ENCODE results near the gene COTL1.

COTL1 gene, protein sequence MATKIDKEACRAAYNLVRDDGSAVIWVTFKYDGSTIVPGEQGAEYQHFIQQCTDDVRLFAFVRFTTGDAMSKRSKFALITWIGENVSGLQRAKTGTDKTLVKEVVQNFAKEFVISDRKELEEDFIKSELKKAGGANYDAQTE

DNA sequence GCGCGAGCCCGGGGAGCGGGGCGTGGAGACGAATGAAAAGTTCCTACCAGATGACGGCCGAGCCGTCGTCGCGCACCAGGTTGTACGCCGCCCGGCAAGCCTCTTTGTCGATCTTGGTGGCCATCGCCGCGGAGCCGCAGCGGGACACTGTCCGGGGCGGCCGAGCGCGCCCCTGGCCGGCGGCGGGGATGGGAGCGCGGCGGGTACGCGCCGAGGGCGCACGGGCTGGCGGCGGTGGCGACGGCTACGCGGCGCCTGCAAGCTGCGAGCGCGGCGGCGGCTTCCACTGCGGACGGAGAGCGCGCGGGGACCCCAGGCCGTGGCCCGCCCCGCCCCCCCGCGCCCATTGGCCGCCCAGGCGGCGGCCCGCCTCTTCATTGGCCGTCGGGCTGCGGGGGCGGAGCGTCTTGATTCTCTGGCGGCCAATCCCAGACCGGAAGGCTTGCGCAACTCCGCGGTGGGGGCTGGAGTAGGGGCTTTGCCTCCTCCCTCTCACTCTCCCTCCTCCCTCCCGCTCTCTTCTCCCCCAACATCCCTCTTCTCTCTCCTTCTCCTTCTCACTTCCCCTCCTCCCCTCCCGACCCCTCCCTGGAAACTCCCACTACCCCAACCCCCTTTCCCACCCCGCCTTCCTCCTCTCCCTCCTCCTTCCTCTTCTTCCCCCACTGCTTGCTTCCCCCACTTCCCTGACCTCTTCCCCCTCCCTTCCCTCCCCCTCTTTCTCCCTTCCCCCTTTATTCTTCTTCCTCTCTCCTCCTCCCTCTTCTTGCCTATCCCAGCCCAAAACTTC, at the start of gene COTL1:
TSS of gene COTL1 (minus strand) at position 288 of the 790 bp plus-strand sequence. CDS start at position 124, 164 bp downstream.
- peak; percentile 95 for DNase-seq (ENCODE audit: low spot score)

DNA sequence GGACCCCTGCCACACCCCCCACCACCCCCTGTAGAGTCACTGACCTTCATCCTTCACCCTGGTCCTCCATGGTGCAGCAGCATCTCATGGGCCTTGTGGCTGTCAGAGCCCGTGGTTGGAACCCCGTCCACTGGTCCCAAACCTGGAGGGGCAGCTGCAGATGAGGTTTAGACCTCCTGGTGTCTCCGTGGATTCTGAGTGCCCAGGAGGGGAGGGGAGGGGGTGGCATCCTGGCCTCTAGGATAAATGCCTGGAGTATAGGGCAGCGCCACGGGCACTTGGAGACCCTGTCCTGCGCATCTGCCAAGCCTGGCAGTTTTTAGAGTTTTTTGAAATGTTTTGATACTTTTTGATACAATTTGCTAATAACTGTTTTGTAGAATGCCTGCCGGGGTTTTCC, 48.0 kb upstream of the COTL1 start:
- DNase-seq (ENCODE audit: low spot score) = no peak

DNA sequence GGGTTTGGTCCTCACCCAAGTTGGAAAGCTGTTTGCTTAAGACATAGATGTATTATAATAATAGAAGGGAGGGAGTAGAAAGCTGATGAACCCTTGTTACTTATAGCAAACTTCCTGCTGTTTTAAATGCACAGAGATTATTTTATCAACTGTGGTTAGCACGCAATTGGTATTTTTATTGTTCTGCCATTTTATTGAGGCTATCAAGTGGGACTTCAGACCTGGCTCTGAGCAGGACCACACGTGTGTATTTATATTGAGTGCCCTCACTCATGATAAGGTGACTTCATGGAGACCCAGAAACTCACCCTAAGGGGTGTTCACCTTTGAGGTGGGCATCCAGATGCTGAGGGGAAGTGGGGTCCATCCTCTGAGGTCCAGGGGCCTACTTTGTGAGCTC, 47.5 kb upstream of the COTL1 start:
- DNase-seq (ENCODE audit: low spot score) = no peak

DNA sequence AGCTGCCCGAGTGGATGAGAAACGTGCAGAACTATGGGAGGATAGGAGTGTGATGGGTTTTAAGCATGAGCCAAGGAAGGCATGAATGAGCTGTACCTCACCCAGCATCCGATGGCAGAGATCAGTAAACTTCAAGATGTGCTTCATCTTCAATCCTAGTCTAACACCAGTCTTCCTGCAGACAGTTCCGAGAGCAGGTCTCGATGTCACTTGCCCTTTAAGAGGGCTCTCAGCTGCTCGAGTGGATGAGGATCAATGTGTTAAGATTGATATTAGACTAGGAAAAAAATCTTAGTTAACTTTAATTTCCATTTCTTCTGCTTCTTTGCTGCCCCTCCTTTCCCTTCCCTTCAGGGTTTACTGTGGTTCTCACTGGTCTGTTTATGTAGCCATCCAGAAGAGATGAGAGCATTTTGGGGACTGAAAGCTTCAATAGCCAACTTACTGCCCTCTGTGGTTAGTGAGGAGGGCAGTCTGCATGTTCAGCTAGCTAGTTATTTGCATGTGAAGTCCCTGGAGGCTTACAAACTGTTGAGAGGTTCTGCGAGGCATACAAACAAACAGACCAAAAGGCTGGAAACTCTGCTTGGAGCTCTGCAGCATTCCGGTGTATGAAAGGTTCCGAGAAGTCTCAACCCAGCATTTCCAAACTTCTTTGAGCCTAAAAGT, 45.7 kb upstream of the COTL1 start:
- no peak for DNase-seq (ENCODE audit: low spot score)

DNA sequence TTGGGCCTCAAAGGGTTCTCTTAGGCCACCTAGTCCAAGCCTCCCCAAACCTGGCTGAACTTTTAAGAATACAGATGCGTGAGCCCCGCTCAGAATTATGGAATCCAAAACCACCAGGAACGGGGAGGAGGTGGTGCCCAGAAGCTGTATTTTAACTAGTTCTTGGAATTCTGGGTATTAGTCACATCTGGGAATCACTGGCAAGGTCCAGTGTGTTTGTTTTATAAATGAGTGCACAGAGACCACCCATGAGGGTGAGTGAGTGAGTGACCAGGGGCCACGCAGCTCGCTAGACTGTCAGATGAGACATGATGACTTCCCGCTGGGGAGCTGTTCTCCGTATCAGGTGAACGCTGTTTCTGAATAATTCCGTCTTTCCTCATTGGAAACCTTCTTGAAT, 44.6 kb upstream of the COTL1 start:
- DNase-seq (ENCODE audit: low spot score) = no peak

DNA sequence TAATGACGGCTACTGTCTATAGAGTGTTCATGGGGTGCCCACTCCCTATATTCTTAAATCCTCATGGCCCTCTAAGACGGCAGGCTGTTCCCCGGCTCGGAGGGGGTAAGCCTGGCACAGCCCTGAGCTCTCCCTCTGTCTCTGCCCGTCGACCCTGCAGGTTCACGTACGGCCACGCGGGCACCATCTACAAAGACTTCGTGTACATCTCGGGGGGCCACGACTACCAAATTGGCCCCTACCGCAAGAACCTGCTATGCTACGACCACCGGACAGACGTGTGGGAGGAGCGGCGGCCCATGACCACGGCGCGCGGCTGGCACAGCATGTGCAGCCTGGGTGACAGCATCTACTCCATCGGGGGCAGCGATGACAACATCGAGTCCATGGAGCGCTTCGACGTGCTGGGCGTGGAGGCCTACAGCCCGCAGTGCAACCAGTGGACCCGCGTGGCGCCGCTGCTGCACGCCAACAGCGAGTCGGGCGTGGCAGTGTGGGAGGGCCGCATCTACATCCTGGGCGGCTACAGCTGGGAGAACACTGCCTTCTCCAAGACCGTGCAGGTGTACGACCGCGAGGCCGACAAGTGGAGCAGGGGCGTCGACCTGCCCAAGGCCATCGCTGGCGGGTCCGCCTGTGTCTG, 43.7 kb upstream of the COTL1 start:
- DNase-seq (ENCODE audit: low spot score) = no peak

DNA sequence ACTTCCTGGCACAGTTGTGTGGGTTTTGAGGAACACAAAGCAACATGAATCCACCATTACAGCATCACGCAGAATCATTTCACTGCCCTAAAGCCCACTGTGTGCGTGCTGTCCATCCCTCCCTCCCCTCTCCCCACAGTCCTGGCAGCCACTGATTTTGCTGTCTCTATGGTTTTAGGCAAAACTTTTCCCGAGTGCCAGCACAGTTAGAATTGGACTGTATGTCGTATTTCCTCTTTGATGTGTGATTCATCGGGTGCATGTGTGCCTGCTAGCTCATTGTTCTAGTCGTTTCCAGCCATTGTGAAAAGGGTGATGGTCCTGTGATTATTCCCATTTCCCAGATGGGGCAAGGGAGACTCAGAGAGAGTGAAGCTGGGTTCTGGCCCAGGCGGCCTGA, 43.1 kb upstream of the COTL1 start:
- no peak for DNase-seq (ENCODE audit: low spot score)

DNA sequence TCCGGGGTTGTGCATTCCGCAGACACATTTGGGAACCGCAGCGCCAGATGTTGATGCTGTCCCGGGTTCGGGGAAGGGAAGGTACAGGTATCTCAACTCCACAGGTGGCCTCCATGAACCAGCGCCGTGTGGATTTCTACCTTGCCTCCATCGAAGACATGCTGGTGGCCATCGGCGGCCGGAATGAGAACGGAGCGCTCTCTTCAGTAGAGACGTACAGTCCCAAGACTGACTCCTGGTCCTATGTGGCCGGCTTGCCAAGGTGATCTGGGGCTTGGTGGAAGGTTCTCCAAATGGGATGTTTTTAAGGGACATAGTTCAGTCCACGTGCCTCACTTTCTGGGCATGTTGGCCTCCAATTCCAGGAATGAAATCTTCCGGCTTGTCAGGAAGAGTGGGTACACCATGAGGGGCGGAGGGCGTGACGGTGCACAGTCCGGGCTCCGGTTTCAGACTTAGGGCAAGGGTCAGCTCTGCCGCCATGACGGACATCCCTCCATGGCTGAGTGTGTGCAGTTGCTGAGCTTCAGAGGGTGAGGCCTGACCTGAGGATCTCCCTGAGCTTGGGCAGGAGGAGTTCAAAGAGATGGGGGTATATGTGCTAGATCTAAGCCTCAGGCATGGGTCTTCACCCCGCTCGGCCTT, 41.9 kb upstream of the COTL1 start:
- no peak for DNase-seq (ENCODE audit: low spot score)

DNA sequence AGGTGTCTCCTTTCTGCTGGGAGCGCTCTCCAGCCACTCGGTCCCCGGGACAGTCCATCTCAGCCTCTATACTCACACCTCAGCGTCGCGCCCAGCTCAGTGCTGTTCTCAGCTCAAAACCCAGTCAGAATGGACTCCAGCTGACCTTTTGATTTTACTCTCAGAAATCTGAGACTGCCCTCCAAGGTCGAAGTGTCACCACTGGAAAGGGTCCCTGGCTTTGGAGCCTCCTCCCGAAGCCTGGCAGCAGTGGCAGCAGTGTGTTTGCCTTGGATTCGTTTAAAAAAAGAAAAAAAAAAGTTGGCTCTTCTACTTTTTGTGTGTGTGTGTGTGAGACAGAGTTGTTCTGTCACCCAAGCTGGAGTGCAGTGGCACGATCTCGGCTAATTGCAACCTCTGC, 40.8 kb upstream of the COTL1 start:
- no peak for DNase-seq (ENCODE audit: low spot score)

DNA sequence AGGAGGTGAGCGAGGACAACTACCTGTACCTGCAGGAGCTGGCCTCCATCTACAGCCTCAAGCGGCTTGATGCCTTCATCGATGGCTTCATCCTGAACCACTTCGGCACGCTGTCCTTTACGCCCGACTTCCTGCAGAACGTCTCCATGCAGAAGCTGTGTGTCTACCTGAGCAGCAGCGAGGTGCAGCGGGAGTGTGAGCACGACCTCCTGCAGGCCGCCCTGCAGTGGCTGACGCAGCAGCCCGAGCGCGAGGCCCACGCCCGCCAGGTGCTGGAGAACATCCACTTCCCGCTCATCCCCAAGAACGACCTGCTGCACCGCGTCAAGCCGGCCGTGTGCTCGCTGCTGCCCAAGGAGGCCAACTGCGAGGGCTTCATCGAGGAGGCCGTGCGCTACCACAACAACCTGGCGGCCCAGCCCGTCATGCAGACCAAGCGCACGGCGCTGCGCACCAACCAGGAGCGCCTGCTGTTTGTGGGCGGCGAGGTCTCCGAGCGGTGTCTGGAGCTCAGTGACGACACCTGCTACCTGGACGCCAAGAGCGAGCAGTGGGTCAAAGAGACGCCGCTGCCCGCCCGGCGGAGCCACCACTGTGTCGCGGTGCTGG, 39.5 kb upstream of the COTL1 start:
- DNase-seq (ENCODE audit: low spot score) = no peak

DNA sequence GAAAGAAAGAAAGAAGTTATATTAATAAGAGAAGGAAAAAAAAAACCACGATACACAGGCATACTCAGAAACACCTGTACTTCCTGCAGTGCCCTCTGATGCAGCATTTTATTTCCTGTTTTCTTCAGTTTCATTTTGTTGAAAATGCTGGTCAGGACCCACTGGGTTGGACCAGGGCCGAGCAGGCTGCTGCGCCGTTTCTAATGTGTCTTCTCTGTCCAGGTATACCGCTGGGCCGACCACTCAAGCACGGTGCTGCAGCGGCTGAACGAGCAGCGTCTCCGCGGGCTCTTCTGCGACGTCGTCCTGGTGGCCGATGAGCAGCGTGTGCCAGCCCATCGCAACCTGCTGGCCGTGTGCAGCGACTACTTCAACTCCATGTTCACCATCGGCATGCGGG, 38.8 kb upstream of the COTL1 start:
- DNase-seq (ENCODE audit: low spot score) = no peak

DNA sequence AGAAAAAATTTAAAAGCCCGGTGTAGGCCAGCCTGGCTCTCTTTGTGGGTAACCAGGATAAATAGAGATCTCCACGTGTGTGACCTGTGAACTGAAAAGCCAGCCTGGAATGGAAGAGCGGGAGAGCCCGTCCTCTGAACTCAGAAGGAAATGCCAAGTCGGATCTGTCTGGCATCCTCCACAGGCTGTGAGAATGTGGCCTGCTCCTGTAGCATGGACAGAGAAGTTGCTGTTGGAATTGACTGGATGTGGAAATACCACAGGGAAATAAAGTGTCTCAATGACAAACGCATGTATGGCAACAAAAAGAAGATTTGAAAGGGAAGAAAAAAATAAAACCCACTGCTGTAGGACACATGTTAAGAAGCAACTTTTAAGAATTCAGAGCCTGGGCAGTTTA, 37.1 kb upstream of the COTL1 start:
- DNase-seq (ENCODE audit: low spot score) = no peak

DNA sequence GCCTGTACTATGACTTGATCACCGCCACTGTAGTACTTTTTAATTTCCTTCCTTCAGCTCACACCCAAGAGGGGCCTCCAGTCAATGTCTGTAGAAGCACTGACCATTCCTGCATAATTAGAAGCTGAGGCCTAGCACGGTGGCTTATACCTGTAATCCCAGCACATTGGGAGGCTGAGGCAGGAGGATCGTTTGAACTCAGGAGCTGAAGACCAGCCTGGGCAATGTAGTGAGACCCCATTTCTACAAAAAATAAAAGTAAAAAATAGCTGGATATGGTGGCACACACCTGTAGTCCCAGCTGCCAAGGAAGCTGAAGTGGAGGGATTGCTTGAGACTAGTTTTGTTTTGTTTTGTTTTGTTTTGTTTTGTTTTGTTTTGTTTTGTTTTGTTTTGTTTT, 36.4 kb upstream of the COTL1 start:
- DNase-seq (ENCODE audit: low spot score) = no peak

DNA sequence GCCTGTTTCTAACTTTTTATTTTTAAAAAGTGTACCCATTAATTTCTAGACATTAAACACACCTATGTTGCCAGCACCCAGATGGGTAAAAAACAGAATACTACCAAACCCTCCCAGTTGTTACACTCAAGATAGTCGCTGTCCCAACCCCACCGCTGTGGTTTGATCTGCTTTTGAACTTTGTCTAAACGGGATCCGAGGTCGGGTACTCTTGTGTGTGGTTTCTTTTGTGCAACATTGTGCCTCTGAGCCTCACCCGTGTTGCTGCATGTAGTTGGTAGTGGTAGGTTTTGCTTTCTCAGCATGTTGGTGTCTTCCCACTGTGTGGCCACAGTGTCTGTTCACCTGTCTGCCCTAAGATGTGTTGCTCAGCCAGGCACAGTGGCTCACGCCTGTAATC, 34.7 kb upstream of the COTL1 start:
- no peak for DNase-seq (ENCODE audit: low spot score)

DNA sequence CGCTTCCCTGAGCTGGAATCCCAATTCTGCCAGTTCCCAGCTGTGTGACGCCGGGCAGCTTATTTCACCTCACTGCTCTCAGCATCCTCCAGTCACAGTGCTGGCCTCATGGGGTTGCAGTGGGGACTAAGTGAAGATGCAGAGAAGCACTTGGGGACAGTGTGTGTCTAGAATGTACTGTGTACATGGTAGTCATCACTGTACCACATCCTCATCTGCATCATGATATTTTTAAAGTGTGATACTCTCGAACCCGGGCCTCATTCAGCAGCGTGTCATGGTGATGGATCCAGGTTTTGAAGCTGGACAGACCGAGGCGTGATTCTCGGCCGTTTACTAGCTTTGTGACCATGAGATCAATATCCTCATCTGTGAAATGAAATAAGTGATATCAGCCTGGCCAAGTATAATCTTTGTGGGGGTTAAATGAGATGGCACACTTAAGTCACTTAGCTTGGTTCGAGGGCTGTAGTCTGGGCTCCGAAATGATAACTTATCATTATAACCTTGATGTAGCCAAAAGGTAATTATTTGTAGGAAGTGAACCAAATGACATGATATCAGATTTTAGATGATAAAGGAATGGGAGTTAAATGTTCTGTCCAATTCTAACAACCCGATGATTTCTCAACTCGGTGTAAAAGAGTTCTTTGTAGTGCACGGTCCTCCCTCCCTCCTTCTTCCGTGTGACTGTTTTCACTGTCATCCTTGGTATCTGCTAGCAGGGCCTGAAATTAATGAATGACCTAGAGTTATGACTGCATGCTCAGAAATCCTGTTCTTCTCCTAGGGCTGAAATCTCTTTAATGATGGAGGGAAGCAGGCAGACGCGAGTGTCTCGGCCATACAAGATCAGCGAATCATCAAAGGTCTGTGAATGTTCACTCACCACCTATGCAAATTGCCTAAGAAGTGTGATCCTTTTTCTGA, 32.4 kb upstream of the COTL1 start:
- no peak for DNase-seq (ENCODE audit: low spot score)

DNA sequence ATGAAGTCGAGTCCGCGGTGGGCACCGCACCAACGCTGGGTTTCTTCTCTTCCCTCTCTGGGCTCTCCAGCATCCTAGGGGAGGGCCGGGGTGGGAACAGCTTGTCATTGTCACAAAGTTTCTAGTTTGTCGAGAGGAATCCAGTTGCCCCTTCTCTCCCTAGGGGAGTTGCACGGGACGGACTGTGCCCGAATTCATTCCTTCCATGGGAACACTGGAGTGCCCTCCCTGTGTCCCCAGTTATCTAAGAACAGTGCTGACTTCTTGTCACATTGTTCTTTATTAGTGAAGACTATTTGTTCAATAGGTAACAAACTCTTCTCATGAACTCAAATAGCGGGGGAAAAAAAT, 31.6 kb upstream of the COTL1 start:
- DNase-seq (ENCODE audit: low spot score) = no peak

DNA sequence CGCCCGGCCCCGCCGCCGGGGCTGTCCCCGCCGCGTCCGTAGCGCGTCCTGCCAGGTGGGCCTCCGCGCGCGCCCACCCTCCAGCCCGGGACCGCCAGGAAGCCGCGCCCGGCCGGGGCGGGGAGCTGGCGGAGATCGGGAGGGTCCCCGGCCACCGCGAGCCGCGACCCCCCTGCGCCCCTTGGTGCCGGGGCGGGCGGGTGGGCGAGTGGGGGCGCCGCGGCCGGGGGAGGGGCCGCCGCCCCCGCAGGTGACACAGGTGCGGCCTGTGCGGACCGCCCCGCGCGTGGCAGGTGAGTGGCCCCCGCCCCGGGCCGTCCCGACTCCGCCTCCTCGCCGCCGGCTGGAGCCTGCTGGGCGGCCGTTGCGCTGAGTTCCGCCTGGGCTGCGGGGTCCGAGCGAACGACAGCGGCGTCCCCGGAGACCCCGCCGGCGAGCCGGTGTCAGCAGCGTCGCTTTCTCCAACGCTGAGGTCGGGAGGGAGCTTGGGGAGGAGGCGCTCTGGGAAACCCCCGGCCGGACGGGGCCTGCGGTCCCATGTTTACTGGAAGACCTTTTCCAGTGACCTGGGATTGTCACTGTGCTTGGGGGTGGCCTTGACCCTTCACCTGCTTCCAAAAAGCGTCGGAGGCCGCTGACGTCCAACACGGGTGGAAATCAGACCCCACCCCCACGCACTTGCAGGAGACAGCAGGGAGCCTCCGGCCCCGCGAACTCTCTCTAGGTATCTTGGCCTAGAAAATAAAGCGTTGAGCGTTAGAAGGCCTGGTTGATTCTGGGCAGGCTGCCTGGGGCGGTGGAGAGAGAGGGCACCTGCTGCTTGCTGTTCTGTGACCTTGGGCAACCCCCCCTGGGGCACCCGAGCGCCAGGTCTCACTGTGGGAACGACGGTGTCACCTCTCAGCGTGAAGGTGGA, 31.0 kb upstream of the COTL1 start:
- no peak for DNase-seq (ENCODE audit: low spot score)

DNA sequence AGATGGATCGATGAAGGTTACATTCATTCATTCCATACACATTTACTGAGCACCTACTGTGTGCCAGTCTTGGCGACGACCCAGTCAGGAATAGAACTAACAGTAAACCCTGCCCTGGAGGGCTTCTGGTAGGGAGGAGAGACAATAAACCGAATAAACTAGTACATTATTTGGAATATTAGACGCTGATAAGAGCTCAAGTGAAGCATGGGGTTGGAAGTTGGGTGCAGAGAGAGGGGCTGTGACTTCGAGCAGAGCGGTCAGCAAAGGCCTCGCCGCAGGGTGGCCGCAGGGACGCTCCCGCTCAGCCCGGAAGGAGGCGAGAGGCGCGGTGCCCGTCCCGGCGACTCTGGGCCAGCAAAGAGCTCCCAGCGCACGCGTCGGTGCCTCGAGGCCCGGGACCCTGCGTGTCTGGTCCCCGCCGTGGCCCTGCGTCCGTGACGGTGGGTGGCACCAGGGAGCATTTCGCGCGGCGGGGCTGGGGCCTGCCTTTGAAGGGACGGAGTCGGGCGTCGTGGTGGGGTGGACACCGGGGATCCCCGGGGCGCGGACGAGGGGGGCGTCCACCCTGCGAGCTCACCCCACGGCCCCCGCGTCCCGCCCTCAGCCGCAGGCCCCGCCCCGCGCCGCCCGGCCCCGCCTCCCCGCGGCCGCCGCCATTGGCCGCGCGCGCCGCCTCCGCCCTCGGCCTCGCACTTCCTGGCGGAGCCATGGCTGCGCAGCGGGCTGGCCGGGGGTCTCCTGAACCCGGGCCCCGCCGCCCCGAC, 30.1 kb upstream of the COTL1 start, which contains the start of gene KLHL36:
TSS of gene KLHL36 (plus strand) at position 684 of the 767 bp plus-strand sequence. CDS start 2,357 bp downstream, outside the sequence.
- DNase-seq (ENCODE audit: low spot score) = peak; percentile 83

DNA sequence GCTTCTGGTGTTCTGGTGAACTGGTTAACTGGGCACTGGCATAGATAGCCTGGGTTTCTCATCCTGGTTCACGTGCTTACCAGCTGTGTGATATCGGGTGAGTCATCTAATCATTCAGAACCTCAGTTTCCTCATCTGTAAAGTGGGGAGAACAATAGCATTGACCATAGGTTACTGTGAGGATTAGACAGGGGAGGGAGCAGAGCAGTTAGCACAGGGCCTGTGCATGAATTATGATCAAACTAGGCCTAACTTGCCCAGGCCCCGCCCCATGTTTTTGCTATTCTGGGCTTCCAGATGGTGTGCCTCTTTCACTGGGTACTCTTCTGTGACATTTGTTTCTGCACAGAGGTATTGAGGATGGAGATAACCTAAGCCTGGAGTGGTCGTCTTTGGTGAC, 25.8 kb upstream of the COTL1 start:
- DNase-seq (ENCODE audit: low spot score) = no peak
